Ureter (tissue), 1 donor: ENCODE measurements around the gene RAET1G. TPM values are rescaled to one million over a fixed set of nuclear protein-coding genes. Genes with fewer than 3 reads are reported as not detected.
"Not testable (repeated sequence)": the region's sequence is repeated elsewhere in the genome, so short reads cannot be mapped to it uniquely, and the experiment has no call there.

Experiments
- DNase-seq: peaks from one replicate; pipeline ENCODE4 v3.0.0-alpha.2; 2020; ENCODE audit warnings: low spot score
- total RNA-seq: library from RNA; stranded (reverse); gene quantifications from one replicate; pipeline ENCODE4 v1.2.4, GENCODE V29; 2023
- donor health status: DM: yes; HTN: yes; CAD: no.

Gene RAET1G
- total RNA-seq, 1 donor from 2014 or later: 5.2 TPM

- DNase-seq: peak; percentile 72
Measured at GRCh38 chr6:149934249-149935156, 11.6 kb upstream of the RAET1G start.

- DNase-seq: peak; percentile 29
Measured at GRCh38 chr6:149933461-149933860, 10.5 kb upstream of the RAET1G start.

- peak; percentile 25 for DNase-seq
Measured at GRCh38 chr6:149933036-149933435, 10.1 kb upstream of the RAET1G start.

- DNase-seq: peak; percentile 31
Measured at GRCh38 chr6:149931501-149931900, 8.6 kb upstream of the RAET1G start.

- peak; percentile 22 for DNase-seq
Measured at GRCh38 chr6:149929422-149929821, 6.5 kb upstream of the RAET1G start.

GRCh38 chr6:149927025-149927424 is 4.1 kb upstream of the RAET1G start:
- DNase-seq: not testable (repeated sequence)

GRCh38 chr6:149925974-149926777 is 3.3 kb upstream of the RAET1G start:
- DNase-seq: peak; percentile 95

GRCh38 chr6:149925253-149925973 is 2.5 kb upstream of the RAET1G start:
- peak; percentile 50 for DNase-seq

- peak; percentile 43 for DNase-seq
Measured at GRCh38 chr6:149924933-149925252, 2.0 kb upstream of the RAET1G start.

GRCh38 chr6:149924206-149924932 is 1.4 kb upstream of the RAET1G start:
- peak; percentile 37 for DNase-seq

GRCh38 chr6:149923327-149923986 is 536 bp upstream of the RAET1G start:
- peak; percentile 40 for DNase-seq

GRCh38 chr6:149922091-149922490 is 830 bp downstream of the RAET1G start:
- peak; percentile 42 for DNase-seq

GRCh38 chr6:149921361-149921760 is 1.6 kb downstream of the RAET1G start:
- peak; percentile 33 for DNase-seq

GRCh38 chr6:149919834-149920225 is 3.1 kb downstream of the RAET1G start:
- peak; percentile 34 for DNase-seq

- not testable (repeated sequence) for DNase-seq
Measured at GRCh38 chr6:149919126-149919833, 3.6 kb downstream of the RAET1G start.

GRCh38 chr6:149918151-149918905 is 4.6 kb downstream of the RAET1G start:
- peak; percentile 23 for DNase-seq

- DNase-seq: no peak
Measured at GRCh38 chr6:149917679-149918078, 5.2 kb downstream of the RAET1G start.

- no peak for DNase-seq
Measured at GRCh38 chr6:149915970-149916865, 6.7 kb downstream of the RAET1G start.
